Thyroid gland (tissue), 4 donors: ENCODE data around the gene CUEDC2.

Experiments used
- POLR2A ChIP-seq, 2 donors: fragments of 450-650 bp; IDR thresholded peaks; one replicate each; pipeline ENCODE4 v1.6.1; 2017; ENCODE audit warnings: antibody characterized with exemption in 2 of 2, mild to moderate bottlenecking in 2 of 2, moderate library complexity in 1 of 2
- TF ChIP-seq, protein P1 (sequence below), 6 experiments: fragments of 200-600 bp in 3 of 6; fragments of 450-650 bp in 3 of 6; sonication (generic) in 3 of 6; IDR thresholded peaks; one replicate each; pipeline ENCODE4 v1.5.1; 2016 to 2019; ENCODE audit warnings: antibody characterized with exemption in 6 of 6, mild to moderate bottlenecking in 2 of 6, inconsistent platforms in 1 of 6, moderate library complexity in 1 of 6

DNA sequence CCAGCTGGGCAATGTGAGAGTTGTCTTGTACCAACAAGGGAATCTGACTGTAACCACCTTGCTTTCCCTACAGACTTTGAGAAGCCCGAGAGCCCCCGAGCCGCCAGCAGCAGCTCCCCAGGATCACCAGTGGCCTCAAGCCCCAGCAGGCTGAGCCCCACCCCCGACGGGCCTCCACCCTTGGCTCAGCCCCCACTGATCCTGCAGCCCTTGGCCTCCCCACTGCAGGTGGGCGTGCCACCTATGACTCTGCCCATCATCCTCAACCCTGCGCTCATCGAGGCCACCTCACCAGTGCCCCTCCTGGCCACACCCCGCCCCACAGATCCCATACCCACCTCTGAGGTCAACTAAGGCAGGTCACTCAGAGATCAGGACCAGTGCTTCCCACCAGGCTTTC, 50.4 kb downstream of the CUEDC2 start:
- TF ChIP-seq, protein P1, sequence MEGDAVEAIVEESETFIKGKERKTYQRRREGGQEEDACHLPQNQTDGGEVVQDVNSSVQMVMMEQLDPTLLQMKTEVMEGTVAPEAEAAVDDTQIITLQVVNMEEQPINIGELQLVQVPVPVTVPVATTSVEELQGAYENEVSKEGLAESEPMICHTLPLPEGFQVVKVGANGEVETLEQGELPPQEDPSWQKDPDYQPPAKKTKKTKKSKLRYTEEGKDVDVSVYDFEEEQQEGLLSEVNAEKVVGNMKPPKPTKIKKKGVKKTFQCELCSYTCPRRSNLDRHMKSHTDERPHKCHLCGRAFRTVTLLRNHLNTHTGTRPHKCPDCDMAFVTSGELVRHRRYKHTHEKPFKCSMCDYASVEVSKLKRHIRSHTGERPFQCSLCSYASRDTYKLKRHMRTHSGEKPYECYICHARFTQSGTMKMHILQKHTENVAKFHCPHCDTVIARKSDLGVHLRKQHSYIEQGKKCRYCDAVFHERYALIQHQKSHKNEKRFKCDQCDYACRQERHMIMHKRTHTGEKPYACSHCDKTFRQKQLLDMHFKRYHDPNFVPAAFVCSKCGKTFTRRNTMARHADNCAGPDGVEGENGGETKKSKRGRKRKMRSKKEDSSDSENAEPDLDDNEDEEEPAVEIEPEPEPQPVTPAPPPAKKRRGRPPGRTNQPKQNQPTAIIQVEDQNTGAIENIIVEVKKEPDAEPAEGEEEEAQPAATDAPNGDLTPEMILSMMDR (IDR thresholded peaks at IDR 0.05): no peak
- TF ChIP-seq POLR2A (IDR thresholded peaks at IDR 0.05): no peak
